ENCODE results near the gene NUDT8.

NUDT8 gene

GRCh38 chr11:67583247-67584204 is 46.2 kb downstream of the NUDT8 start, which contains the start of gene GSTP1:
Gene GSTP1 (plus strand): TSS chr11:67583812. CDS start chr11:67583844, 32 bp downstream.
- peak; percentile 59 for TF ChIP-seq CTCF (IDR thresholded peaks at IDR 0.05; ENCODE audit: insufficient read depth, missing control alignments)
- FAIRE-seq (no peak), DNase-seq (ENCODE audit: insufficient read length, low spot score) (peak; percentile 51)

GRCh38 chr11:67582011-67582410 is 47.7 kb downstream of the NUDT8 start:
- FAIRE-seq (peak; percentile 48), DNase-seq (ENCODE audit: insufficient read length, low spot score) (no peak)
- no peak for TF ChIP-seq CTCF (IDR thresholded peaks at IDR 0.05; ENCODE audit: insufficient read depth, missing control alignments)

GRCh38 chr11:67581469-67581868 is 48.3 kb downstream of the NUDT8 start:
- DNase-seq (ENCODE audit: insufficient read length, low spot score) (no peak), FAIRE-seq (no peak)
- no peak for TF ChIP-seq CTCF (IDR thresholded peaks at IDR 0.05; ENCODE audit: insufficient read depth, missing control alignments)

- no peak for TF ChIP-seq CTCF (IDR thresholded peaks at IDR 0.05; ENCODE audit: insufficient read depth, missing control alignments)
- no peak for FAIRE-seq
- no peak for DNase-seq (ENCODE audit: insufficient read length, low spot score)
These were observed 51.8 kb downstream of the NUDT8 start for GRCh38 chr11:67577951-67578350.

Measured in D721Med (cell line).